GM18951 (cell line): ENCODE measurements around the gene IPO11.
"Not testable (repeated sequence)": the region's sequence is repeated elsewhere in the genome, so short reads cannot be mapped to it uniquely, and the experiment has no call there.

Source experiments
- POLR2A ChIP-seq: IDR thresholded peaks from 4 replicates; pipeline ENCODE4 v1.6.1; 2011; ENCODE audit warnings: mild to moderate bottlenecking; ENCODE audit not compliant: insufficient read length, insufficient read depth; ENCODE audit errors: extremely low read depth
- in situ Hi-C: fragments of 300-500 bp; cut with MboI; formaldehyde crosslinking; loops from one replicate; pipeline ENCODE4 v1.12.0; 2022; ENCODE audit warnings: low sequenced_read_pairs, mixed read lengths, inconsistent platforms; ENCODE audit not compliant: unreplicated experiment

IPO11 gene

GRCh38 chr5:62653001-62653863 is 240.7 kb downstream of the IPO11 start:
- no peak for TF ChIP-seq POLR2A
- in situ Hi-C loops, result no loop called here

GRCh38 chr5:62653864-62654575 is 241.5 kb downstream of the IPO11 start:
- TF ChIP-seq POLR2A, result no peak
- in situ Hi-C loops, result no loop called here

- in situ Hi-C loops, result not testable (repeated sequence)
Measured at GRCh38 chr5:62657772-62658171, 245.2 kb downstream of the IPO11 start.

- TF ChIP-seq POLR2A, result no peak
- in situ Hi-C loops, result no loop called here
Measured at GRCh38 chr5:62661126-62661525, 248.6 kb downstream of the IPO11 start.

- in situ Hi-C loops, result no loop called here
- no peak for TF ChIP-seq POLR2A
Measured at GRCh38 chr5:62662521-62662920, 250.0 kb downstream of the IPO11 start.

GRCh38 chr5:62671479-62671878 is 258.9 kb downstream of the IPO11 start:
- in situ Hi-C loops, result no loop called here
- no peak for TF ChIP-seq POLR2A

- in situ Hi-C loops, result not testable (repeated sequence)
Measured at GRCh38 chr5:62676596-62676995, 264.0 kb downstream of the IPO11 start.
